Measurements from ENCODE around the gene CCDC122. TPM values are rescaled to one million over a fixed set of nuclear protein-coding genes. Genes with fewer than 3 reads are reported as not detected.
A peak's percentile ranks its signal among the peaks of the same experiment; 100 is the strongest.

Gene CCDC122
- total RNA-seq, 1 experiment from 2014 or later: 10.5 TPM

- no peak for TF ChIP-seq ZNF425 (CRISPR knock-in tag; conservative IDR thresholded peaks at IDR 0.05)
- no peak for TF ChIP-seq SMAD3 (CRISPR knock-in tag; IDR thresholded peaks at IDR 0.05; ENCODE audit: borderline replicate concordance)
- no peak for TF ChIP-seq MYBL2 (CRISPR knock-in tag; IDR thresholded peaks at IDR 0.05)
- TF ChIP-seq OVOL2 (CRISPR knock-in tag; IDR thresholded peaks at IDR 0.05; ENCODE audit: borderline replicate concordance): no peak
- no peak for TF ChIP-seq FOXP1 (CRISPR knock-in tag; IDR thresholded peaks at IDR 0.05; ENCODE audit: borderline replicate concordance)
- TF ChIP-seq E2F1 (CRISPR knock-in tag; IDR thresholded peaks at IDR 0.05): no peak
- TF ChIP-seq E2F4 (CRISPR knock-in tag; IDR thresholded peaks at IDR 0.05; ENCODE audit: borderline replicate concordance, low read depth): no peak
- no peak for TF ChIP-seq AFF4 (CRISPR knock-in tag; IDR thresholded peaks at IDR 0.05; ENCODE audit: borderline replicate concordance)
- TF ChIP-seq JUN (CRISPR knock-in tag; IDR thresholded peaks at IDR 0.05): no peak
- no peak for TF ChIP-seq HMGXB4 (CRISPR knock-in tag; IDR thresholded peaks at IDR 0.05)
These were observed 14.9 kb upstream of the CCDC122 start (continued) for GRCh38 chr13:43894438-43894837.

- H3K4me3 Mint-ChIP-seq: no peak overlapping the region
- ATAC-seq: peak; percentile 16; the same call in 1 of the 2 replicates
- H3K27me3 Mint-ChIP-seq (ENCODE audit: low read depth): peaks cover 22% of the 10 kb centered on the region
- DNase-seq (ENCODE audit: low spot score): no peak
- H3K27ac Mint-ChIP-seq: no peak overlapping the region
- H3K4me1 Mint-ChIP-seq: peaks cover 20% of the 10 kb centered on the region
- H3K9me3 Mint-ChIP-seq: no peaks in the 10 kb centered on the region
- H3K36me3 Mint-ChIP-seq: no peaks in the 10 kb centered on the region
- ChIA-PET POLR2A (no interaction called here), CTCF (interaction anchor here (0.7 to 1.7 kb wide), 2 partner anchors 10 to 18 kb away, joined by 3 to 10 read pairs; no protein-coding TSS in a partner anchor)
- no peak for TF ChIP-seq ZNF512 (CRISPR knock-in tag; IDR thresholded peaks at IDR 0.05; ENCODE audit: borderline replicate concordance)
- TF ChIP-seq ZMAT4 (CRISPR knock-in tag; IDR thresholded peaks at IDR 0.05): no peak
- TF ChIP-seq TP53 (CRISPR knock-in tag; IDR thresholded peaks at IDR 0.05): no peak
- no peak for TF ChIP-seq OVOL2 (CRISPR knock-in tag; IDR thresholded peaks at IDR 0.05; ENCODE audit: borderline replicate concordance)
- no peak for TF ChIP-seq SOX15 (CRISPR knock-in tag; IDR thresholded peaks at IDR 0.05)
- TF ChIP-seq TCF7 (CRISPR knock-in tag; IDR thresholded peaks at IDR 0.05; ENCODE audit: low read depth): no peak
- TF ChIP-seq ZNF138 (CRISPR knock-in tag; conservative IDR thresholded peaks at IDR 0.05): no peak
- no peak for TF ChIP-seq EMX1 (CRISPR knock-in tag; IDR thresholded peaks at IDR 0.05)
- TF ChIP-seq ATF6 (CRISPR knock-in tag; IDR thresholded peaks at IDR 0.05): no peak
- TF ChIP-seq CREM (CRISPR knock-in tag; IDR thresholded peaks at IDR 0.05): no peak
- no peak for TF ChIP-seq CDX4 (CRISPR knock-in tag; IDR thresholded peaks at IDR 0.05; ENCODE audit: borderline replicate concordance)
- TF ChIP-seq RORB (CRISPR knock-in tag; IDR thresholded peaks at IDR 0.05): no peak
- no peak for TF ChIP-seq SMAD3 (CRISPR knock-in tag; IDR thresholded peaks at IDR 0.05; ENCODE audit: borderline replicate concordance)
These were observed 4.7 kb upstream of the CCDC122 start for GRCh38 chr13:43884222-43884621.

All from WTC11 (cell line).